WERI-Rb-1 (cell line): ENCODE data around the gene PEMT.

Experiments
- DNase-seq: peaks from one replicate; pipeline ENCODE4 v3.0.0-alpha.2; 2020
- H3K27ac ChIP-seq: fragments of 250-450 bp; sonication (Bioruptor Pico); 2 replicates; pipeline ENCODE4 v1.5.1; 2020; ENCODE audit warnings: mild to moderate bottlenecking, moderate library complexity
- H3K27me3 ChIP-seq: fragments of 250-450 bp; sonication (Bioruptor Pico); 2 replicates; pipeline ENCODE4 v1.5.1; 2021; ENCODE audit warnings: mild to moderate bottlenecking, low read depth, moderate library complexity; ENCODE audit not compliant: insufficient read depth, severe bottlenecking
- H3K36me3 ChIP-seq: fragments of 250-450 bp; sonication (Bioruptor Pico); 2 replicates; pipeline ENCODE4 v1.5.1; 2020; ENCODE audit warnings: mild to moderate bottlenecking, moderate library complexity
- H3K4me3 ChIP-seq: 2 replicates; pipeline ENCODE4 v1.5.1; 2011; ENCODE audit warnings: low read depth, mild to moderate bottlenecking, control low read depth, low read length
- H3K9me3 ChIP-seq: fragments of 250-450 bp; sonication (Bioruptor Pico); 2 replicates; pipeline ENCODE4 v1.5.1; 2021; ENCODE audit warnings: mild to moderate bottlenecking, moderate library complexity; ENCODE audit not compliant: severe bottlenecking
- CTCF ChIP-seq: IDR thresholded peaks from 2 replicates; pipeline ENCODE4 v1.5.1; 2011; ENCODE audit warnings: low read depth, mild to moderate bottlenecking, control low read depth, inconsistent platforms, low read length

PEMT gene

GRCh38 chr17:17531156-17531555 is 60.4 kb downstream of the PEMT start:
- TF ChIP-seq CTCF = no peak
- H3K4me3 ChIP-seq = no peak overlapping the region
- H3K36me3 ChIP-seq = no peaks in the 10 kb centered on the region
- H3K27ac ChIP-seq = no peak overlapping the region
- no peak for DNase-seq
- no peaks in the 10 kb centered on the region for H3K9me3 ChIP-seq
- H3K27me3 ChIP-seq = no peaks in the 10 kb centered on the region

- TF ChIP-seq CTCF = no peak
- no peak for DNase-seq
- Histone ChIP-seq H3K27ac (no peak overlapping the region), H3K36me3 (no peaks in the 10 kb centered on the region), H3K27me3 (no peaks in the 10 kb centered on the region), H3K9me3 (peaks cover 4% of the 10 kb centered on the region), H3K4me3 (no peak overlapping the region)
Measured at GRCh38 chr17:17528696-17529652, 62.5 kb downstream of the PEMT start.

- peaks cover 4% of the 10 kb centered on the region for H3K9me3 ChIP-seq
- H3K4me3 ChIP-seq = no peak overlapping the region
- no peak for TF ChIP-seq CTCF
- no peak for DNase-seq
- H3K27ac ChIP-seq = no peak overlapping the region
- H3K36me3 ChIP-seq = no peaks in the 10 kb centered on the region
- H3K27me3 ChIP-seq = no peaks in the 10 kb centered on the region
Measured at GRCh38 chr17:17527956-17528500, 63.5 kb downstream of the PEMT start.

GRCh38 chr17:17527534-17527933 is 64.0 kb downstream of the PEMT start:
- Histone ChIP-seq H3K27ac (no peak overlapping the region), H3K36me3 (no peaks in the 10 kb centered on the region), H3K4me3 (no peak overlapping the region), H3K27me3 (no peaks in the 10 kb centered on the region), H3K9me3 (peaks cover 4% of the 10 kb centered on the region)
- DNase-seq = no peak
- TF ChIP-seq CTCF = no peak

GRCh38 chr17:17526369-17526768 is 65.1 kb downstream of the PEMT start:
- Histone ChIP-seq H3K36me3 (no peaks in the 10 kb centered on the region), H3K27ac (no peak overlapping the region), H3K9me3 (peaks cover 4% of the 10 kb centered on the region), H3K4me3 (no peak overlapping the region), H3K27me3 (no peaks in the 10 kb centered on the region)
- TF ChIP-seq CTCF = no peak
- no peak for DNase-seq

- TF ChIP-seq CTCF = no peak
- Histone ChIP-seq H3K27ac (no peak overlapping the region), H3K27me3 (no peaks in the 10 kb centered on the region), H3K4me3 (no peak overlapping the region), H3K9me3 (peaks cover 4% of the 10 kb centered on the region), H3K36me3 (no peaks in the 10 kb centered on the region)
- no peak for DNase-seq
Measured at GRCh38 chr17:17525956-17526355, 65.6 kb downstream of the PEMT start.
